KMS-11 (cell line): ENCODE measurements around the gene HSF5.

Experiments used
- H2AFZ ChIP-seq: fragments of 200-600 bp; sonication (generic); 2 replicates; pipeline ENCODE4 v1.6.1; 2016; ENCODE audit warnings: antibody characterized with exemption, mixed run types, low read depth
- H3K27ac ChIP-seq: fragments of 200-600 bp; sonication (generic); 2 replicates; pipeline ENCODE4 v1.6.1; 2016; ENCODE audit warnings: mild to moderate bottlenecking, mixed run types
- H3K27me3 ChIP-seq: fragments of 200-600 bp; sonication (generic); 2 replicates; pipeline ENCODE4 v1.6.1; 2017; ENCODE audit warnings: mild to moderate bottlenecking, low read depth, mixed run types, moderate library complexity; ENCODE audit not compliant: insufficient read depth
- H3K36me3 ChIP-seq: fragments of 200-600 bp; sonication (generic); 2 replicates; pipeline ENCODE4 v1.6.1; 2017; ENCODE audit warnings: mild to moderate bottlenecking, mixed run types; ENCODE audit not compliant: insufficient read depth
- H3K4me1 ChIP-seq: fragments of 200-600 bp; sonication (generic); 2 replicates; pipeline ENCODE4 v1.6.1; 2016; ENCODE audit warnings: mild to moderate bottlenecking, low read depth, mixed run types; ENCODE audit not compliant: poor library complexity, severe bottlenecking
- H3K4me2 ChIP-seq: fragments of 200-600 bp; sonication (generic); 2 replicates; pipeline ENCODE4 v1.7.0; 2016; ENCODE audit warnings: mild to moderate bottlenecking, mixed run types
- H3K4me3 ChIP-seq: fragments of 200-600 bp; sonication (generic); IDR thresholded peaks from 2 replicates; pipeline ENCODE4 v1.6.1; 2017; ENCODE audit warnings: low read depth, low read length, mixed read lengths; ENCODE audit not compliant: insufficient read depth
- H3K79me2 ChIP-seq: fragments of 200-600 bp; sonication (generic); 2 replicates; pipeline ENCODE4 v1.6.1; 2016; ENCODE audit warnings: low read depth, mixed run types; ENCODE audit not compliant: insufficient read depth
- H3K9ac ChIP-seq: fragments of 200-600 bp; sonication (generic); 2 replicates; pipeline ENCODE4 v1.6.1; 2016; ENCODE audit warnings: mild to moderate bottlenecking, mixed run types
- H4K20me1 ChIP-seq: fragments of 200-600 bp; sonication (generic); 2 replicates; pipeline ENCODE4 v1.6.1; 2016; ENCODE audit warnings: mild to moderate bottlenecking, mixed run types; ENCODE audit not compliant: insufficient read depth
- TF ChIP-seq, protein P1 (sequence below): fragments of 200-600 bp; sonication (generic); conservative IDR thresholded peaks from 2 replicates; pipeline ENCODE4 v1.6.1; 2017; ENCODE audit warnings: low read depth, mild to moderate bottlenecking, antibody characterized with exemption, low read length, moderate library complexity, mixed read lengths

Gene HSF5

DNA sequence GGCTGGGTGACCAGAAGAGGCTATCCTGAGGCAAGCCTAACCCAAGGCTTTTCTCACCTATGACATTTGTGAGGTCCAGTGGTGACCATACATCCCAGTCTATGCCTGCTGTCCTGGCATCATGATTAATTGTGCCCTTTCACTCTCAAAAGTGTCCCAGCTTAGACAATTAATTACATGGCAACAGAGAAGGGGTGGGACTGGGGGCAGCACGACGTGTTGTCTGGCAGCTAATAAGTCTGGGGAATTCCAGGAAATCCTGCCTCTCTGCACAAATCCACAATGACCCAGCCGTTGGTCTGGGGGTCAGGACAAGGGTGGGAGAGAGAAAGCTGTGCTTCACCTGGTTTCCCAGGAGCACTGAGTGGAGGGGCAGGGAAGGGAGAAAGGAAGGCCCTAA is 40.2 kb upstream of the HSF5 start:
- TF ChIP-seq, protein P1, sequence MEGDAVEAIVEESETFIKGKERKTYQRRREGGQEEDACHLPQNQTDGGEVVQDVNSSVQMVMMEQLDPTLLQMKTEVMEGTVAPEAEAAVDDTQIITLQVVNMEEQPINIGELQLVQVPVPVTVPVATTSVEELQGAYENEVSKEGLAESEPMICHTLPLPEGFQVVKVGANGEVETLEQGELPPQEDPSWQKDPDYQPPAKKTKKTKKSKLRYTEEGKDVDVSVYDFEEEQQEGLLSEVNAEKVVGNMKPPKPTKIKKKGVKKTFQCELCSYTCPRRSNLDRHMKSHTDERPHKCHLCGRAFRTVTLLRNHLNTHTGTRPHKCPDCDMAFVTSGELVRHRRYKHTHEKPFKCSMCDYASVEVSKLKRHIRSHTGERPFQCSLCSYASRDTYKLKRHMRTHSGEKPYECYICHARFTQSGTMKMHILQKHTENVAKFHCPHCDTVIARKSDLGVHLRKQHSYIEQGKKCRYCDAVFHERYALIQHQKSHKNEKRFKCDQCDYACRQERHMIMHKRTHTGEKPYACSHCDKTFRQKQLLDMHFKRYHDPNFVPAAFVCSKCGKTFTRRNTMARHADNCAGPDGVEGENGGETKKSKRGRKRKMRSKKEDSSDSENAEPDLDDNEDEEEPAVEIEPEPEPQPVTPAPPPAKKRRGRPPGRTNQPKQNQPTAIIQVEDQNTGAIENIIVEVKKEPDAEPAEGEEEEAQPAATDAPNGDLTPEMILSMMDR, result no peak
- Histone ChIP-seq H3K9ac (no peak overlapping the region), H3K79me2 (no peaks in the 10 kb centered on the region), H4K20me1 (no peaks in the 10 kb centered on the region), H3K27me3 (0 out of 2 replicates have a peak, but pooled peaks cover 9% of the 10 kb centered on the region), H3K4me1 (peaks cover 12% of the 10 kb centered on the region), H3K4me3 (no peak overlapping the region), H3K36me3 (no peaks in the 10 kb centered on the region), H3K4me2 (no peak overlapping the region), H3K27ac (no peak overlapping the region), H2AFZ (no peak overlapping the region)

DNA sequence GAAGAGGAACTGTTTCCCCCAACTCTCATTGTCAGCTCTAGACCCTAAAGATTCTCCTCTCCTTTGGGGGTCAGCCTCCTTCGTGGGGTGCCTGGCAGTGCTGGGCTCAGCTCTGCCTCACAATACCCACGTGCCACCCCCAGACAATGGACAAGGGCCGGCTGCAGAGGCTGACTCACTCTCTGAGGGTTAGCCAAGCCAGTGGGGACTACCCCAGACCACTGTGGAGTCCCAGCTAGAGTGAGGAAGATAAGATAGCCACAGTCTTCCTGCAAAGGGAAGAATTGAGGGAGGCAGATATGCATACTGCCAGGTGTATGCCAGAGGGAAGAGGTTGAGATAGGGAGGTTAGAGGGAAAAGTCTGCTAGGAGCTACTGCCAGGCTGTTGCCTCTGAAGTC is 39.7 kb upstream of the HSF5 start:
- H3K79me2 ChIP-seq, result no peaks in the 10 kb centered on the region
- H3K36me3 ChIP-seq, result no peaks in the 10 kb centered on the region
- H3K4me3 ChIP-seq, result no peak overlapping the region
- H3K9ac ChIP-seq, result no peak overlapping the region
- H2AFZ ChIP-seq, result no peak overlapping the region
- H3K27me3 ChIP-seq, result 0 out of 2 replicates have a peak, but pooled peaks cover 9% of the 10 kb centered on the region
- H3K27ac ChIP-seq, result no peak overlapping the region
- no peaks in the 10 kb centered on the region for H4K20me1 ChIP-seq
- no peak overlapping the region for H3K4me2 ChIP-seq
- TF ChIP-seq, protein P1, result no peak
- peaks cover 12% of the 10 kb centered on the region for H3K4me1 ChIP-seq

DNA sequence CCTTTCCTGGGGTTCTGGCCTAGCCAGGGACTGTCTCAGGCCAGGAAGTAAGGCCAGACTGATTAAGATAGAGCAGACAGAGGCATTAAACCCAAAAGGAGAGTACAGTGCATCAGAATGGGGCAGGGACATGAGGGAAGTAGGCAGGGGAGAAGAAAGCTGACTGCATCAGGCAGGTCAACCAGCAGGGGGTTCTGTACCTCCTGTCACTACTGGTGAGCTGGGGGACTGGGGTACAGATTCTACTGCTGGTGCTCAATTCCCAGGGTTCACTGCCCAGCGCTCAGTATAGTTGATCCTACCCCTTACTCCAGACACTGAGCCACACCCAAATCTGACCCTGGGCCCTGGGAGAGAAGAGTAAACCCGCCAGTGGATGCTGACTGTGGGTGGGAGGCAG is 39.1 kb upstream of the HSF5 start:
- Histone ChIP-seq H3K27ac (no peak overlapping the region), H4K20me1 (no peaks in the 10 kb centered on the region), H3K4me3 (no peak overlapping the region), H3K27me3 (0 out of 2 replicates have a peak, but pooled peaks cover 3% of the 10 kb centered on the region), H3K4me2 (no peak overlapping the region), H3K4me1 (peaks cover 9% of the 10 kb centered on the region), H3K9ac (no peak overlapping the region), H3K36me3 (no peaks in the 10 kb centered on the region), H2AFZ (no peak overlapping the region), H3K79me2 (no peaks in the 10 kb centered on the region)
- TF ChIP-seq, protein P1, result peak; percentile 25; the same call in 1 of the 2 replicates

DNA sequence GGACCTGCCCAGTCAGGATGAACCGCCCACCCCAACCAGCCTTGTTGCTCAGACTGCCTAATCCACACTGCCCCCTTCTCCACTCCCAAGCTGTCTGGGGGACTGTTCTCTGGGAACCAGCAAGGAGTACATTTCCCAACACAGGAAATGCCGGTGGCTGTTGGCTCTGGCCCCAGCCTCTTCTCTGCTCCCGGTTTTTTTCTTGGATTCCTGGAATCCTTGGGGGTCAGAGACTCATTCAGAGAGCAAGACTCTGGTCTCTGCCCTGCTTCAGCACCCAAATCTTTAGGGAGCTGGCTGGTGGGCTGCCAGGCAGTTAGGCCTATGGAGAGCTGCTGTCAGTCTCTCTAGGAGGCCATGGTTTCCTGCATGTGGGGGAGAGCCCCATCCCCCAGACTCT is 37.0 kb upstream of the HSF5 start:
- no peak overlapping the region for H3K9ac ChIP-seq
- no peak overlapping the region for H2AFZ ChIP-seq
- peaks cover 6% of the 10 kb centered on the region for H3K4me1 ChIP-seq
- no peak overlapping the region for H3K27ac ChIP-seq
- H3K79me2 ChIP-seq, result no peaks in the 10 kb centered on the region
- no peaks in the 10 kb centered on the region for H3K27me3 ChIP-seq
- no peak overlapping the region for H3K4me2 ChIP-seq
- no peak overlapping the region for H3K4me3 ChIP-seq
- TF ChIP-seq, protein P1, result no peak
- H3K36me3 ChIP-seq, result no peaks in the 10 kb centered on the region
- no peaks in the 10 kb centered on the region for H4K20me1 ChIP-seq

DNA sequence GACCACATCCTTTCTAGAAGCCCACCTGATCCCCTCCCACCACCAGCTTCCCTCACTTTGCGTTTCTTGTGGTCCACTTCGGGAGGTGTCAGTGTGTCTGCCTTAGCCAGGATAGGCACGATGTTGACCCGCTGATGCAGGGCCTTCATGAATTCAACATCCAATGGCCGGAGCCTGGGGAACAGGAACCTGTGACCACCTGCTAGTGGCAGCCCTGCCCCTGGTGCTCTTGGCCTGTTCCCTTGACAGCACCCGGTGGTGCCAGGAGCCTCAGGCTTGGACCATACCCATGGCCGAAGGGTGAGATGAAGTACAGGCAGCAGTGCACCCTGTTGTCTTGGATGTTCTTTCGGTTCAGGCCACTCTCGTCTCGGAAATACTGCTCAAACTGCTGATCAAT is 33.5 kb upstream of the HSF5 start:
- no peak overlapping the region for H3K4me3 ChIP-seq
- H3K9ac ChIP-seq, result no peak overlapping the region
- no peak overlapping the region for H2AFZ ChIP-seq
- TF ChIP-seq, protein P1, result no peak
- no peaks in the 10 kb centered on the region for H3K36me3 ChIP-seq
- H4K20me1 ChIP-seq, result no peaks in the 10 kb centered on the region
- no peak overlapping the region for H3K27ac ChIP-seq
- no peak overlapping the region for H3K4me2 ChIP-seq
- H3K27me3 ChIP-seq, result no peaks in the 10 kb centered on the region
- peaks cover 11% of the 10 kb centered on the region for H3K4me1 ChIP-seq
- H3K79me2 ChIP-seq, result no peaks in the 10 kb centered on the region
